Measurements from ENCODE around the gene ELMOD3.
"Not testable (repeated sequence)": the region's sequence is repeated elsewhere in the genome, so short reads cannot be mapped to it uniquely, and the experiment has no call there.

ELMOD3 gene

DNA sequence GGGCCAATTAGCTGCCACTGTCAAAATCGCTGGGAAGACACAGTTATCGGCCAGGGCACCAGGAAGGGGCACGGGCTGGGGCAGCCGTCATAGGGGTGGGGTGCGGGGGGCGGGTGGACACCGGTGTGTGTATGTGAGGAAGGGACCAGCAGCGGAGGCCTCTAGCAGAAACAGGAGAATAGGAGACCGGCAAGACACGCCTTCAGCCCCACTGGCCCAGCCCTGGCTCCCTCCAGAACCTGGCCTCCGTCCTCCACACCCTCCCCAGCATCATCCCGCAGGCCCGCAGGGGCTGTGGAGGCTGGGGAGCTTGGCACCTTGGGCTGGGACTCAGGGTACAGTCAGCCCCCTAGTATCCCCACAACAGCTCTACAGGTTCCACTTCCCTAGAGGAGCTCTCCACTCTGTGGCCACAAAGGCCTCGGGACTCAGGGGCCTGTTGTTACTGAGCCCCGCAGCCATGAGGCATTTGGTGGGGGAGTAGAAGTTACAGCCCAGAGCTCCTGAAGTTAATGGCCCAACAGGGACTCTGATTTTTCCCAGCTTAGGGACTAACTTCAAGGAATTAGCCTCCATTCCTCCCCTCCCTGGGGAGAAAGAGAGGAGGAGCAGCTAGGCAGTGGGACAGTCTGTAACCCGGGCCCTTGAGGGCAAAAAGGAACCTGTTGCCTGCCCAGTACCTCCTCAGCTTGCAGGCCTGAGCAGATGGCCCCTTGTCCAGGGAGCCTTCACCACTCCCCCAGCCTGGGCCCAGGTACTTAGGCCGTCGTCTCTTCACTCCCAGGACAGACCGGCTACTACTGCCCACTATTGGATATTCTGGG, 83.8 kb downstream of the ELMOD3 start:
- in situ Hi-C loops (cut with MboI; ENCODE audit: low sequenced_read_pairs): no loop called here

DNA sequence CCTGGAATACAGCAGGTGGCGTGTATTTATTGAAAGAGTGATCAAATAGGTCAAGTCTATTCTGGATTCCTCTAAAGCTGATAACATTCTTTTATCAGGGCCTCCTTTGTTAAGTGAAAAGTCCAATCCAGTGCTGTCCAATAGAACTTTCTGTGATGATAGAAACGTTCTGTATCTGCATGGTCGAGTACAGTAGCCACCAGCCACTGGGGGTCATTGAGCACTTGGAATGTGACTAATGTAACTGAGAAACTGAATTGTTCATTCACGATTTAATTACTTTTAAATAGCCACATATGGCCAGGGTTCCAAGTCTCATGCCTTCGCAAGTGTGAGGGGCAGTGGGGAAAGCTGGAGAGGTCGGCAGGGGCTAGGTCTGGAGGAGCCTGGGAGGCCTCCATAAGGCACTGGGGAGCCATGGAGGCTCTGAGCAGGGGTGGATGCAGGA, 84.5 kb downstream of the ELMOD3 start:
- in situ Hi-C loops (cut with MboI; ENCODE audit: low sequenced_read_pairs): no loop called here

DNA sequence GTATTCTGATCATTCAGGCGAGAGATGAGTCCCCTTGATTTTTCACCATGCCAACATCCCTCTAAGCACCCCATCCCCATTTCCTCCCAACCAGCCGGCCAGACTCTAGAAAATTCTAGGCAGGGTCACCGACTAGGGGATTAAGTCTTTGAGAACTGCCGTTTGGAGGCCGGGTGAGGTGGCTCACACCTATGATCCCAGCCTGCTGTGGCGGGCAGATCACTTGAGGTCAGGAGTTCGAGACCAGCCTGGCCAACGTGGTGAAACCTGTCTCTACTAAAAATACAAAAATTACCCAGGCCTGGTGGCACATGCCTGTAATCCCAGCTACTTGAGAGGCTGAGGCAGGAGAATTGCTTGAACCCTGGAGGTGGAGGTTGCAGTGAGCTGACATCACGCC, 85.0 kb downstream of the ELMOD3 start:
- in situ Hi-C loops (cut with MboI; ENCODE audit: low sequenced_read_pairs): not testable (repeated sequence)

DNA sequence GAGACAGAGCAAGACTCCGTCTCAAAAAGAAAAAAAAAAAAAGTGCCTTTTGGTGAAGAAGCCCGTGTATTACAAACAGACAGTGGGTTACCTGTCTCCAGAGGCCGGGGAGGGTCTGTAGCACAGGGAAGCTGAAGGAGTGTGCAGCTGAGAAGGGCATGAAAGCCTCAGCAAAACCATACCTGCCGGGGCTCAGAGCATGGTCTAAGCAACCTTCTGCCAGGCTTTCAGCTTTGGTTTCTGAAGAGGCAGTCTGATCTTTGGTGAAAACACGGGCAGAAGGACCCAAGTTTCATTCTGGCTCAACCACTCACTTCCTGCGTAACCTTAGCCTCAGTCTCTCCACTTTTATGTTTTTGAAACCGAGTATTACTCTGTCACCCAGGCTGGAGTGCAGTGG, 85.4 kb downstream of the ELMOD3 start:
- in situ Hi-C loops (cut with MboI; ENCODE audit: low sequenced_read_pairs): no loop called here

DNA sequence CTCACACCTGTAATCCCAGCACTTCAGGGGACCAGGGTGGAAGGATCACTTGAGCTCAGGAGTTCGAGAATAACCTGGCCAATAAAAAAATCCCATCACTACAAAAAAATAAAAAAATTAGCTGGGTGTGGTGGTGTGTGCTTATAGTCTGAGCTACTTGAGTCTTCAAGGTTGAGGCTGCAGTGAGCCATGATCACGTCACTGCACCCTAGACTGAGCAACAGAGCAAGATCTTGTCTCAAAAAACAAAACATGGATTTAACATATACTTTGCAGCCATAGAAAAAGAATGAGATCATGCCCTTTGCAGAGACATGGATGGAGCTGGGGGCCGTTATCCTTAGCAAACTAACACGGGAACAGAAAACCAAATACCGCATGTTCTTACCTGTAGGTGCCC, 86.2 kb downstream of the ELMOD3 start:
- in situ Hi-C loops (cut with MboI; ENCODE audit: low sequenced_read_pairs): no loop called here
